SK-N-SH (cell line): Measurements from ENCODE around the gene WDR17. TPM values are rescaled to one million over a fixed set of nuclear protein-coding genes. Genes with fewer than 3 reads are reported as not detected.

Experiments
- CTCF ChIA-PET: fragments of 300-600, 350-600 bp; formaldehyde crosslinking; extraction: SDS; loops from one replicate; lab custom pipeline; 2021; lab: Yijun Ruan, JAX
- POLR2A ChIA-PET: fragments of 350-600 bp; sonication (Branson Sonifier 250); formaldehyde crosslinking; extraction: SDS; loops from one replicate; lab custom pipeline; 2020; ENCODE audit warnings: antibody characterized with exemption, inconsistent platforms; lab: Yijun Ruan, JAX
- DNase-seq: peaks from one replicate; pipeline ENCODE4 v3.0.0; 2012
- H2AFZ ChIP-seq: fragments of 200-600 bp; sonication (generic); 2 replicates; pipeline ENCODE4 v1.8.1; 2016; ENCODE audit warnings: antibody characterized with exemption, mild to moderate bottlenecking, low read depth
- H3F3A ChIP-seq: fragments of 200-600 bp; sonication (generic); replicated peaks from 2 replicates; pipeline ENCODE3; 2016; ENCODE audit warnings: antibody characterized with exemption, mild to moderate bottlenecking; ENCODE audit not compliant: insufficient read depth
- H3K27ac ChIP-seq, 2 experiments: fragments of 200-500 bp in 1 of 2; fragments of 200-600 bp in 1 of 2; sonication (Bioruptor generic) in 1 of 2; sonication (generic), shearing (Covaris generic) in 1 of 2; 2 replicates each; pipeline versions ENCODE4 v1.5.1 to v1.6.1; 2014 to 2016; ENCODE audit warnings: low read depth in 2 of 2, inconsistent platforms in 1 of 2, low read length in 1 of 2, mild to moderate bottlenecking in 1 of 2, mixed read lengths in 1 of 2
- H3K27me3 ChIP-seq: fragments of 200-600 bp; sonication (generic), shearing (Covaris generic); 2 replicates; pipeline ENCODE4 v1.6.1; 2016; ENCODE audit warnings: mixed run types; ENCODE audit not compliant: insufficient read depth
- H3K36me3 ChIP-seq, 2 experiments: fragments of 200-500 bp in 1 of 2; fragments of 200-600 bp in 1 of 2; sonication (Bioruptor generic) in 1 of 2; sonication (generic) in 1 of 2; replicated peaks in 1 of 2; 2 replicates each; pipeline versions ENCODE3 to v1.5.1; 2014 to 2016; ENCODE audit warnings: low read length in 1 of 2, mild to moderate bottlenecking in 1 of 2; ENCODE audit not compliant: insufficient read depth in 2 of 2, control insufficient read depth in 1 of 2
- H3K4me1 ChIP-seq, 2 experiments: fragments of 200-500 bp in 1 of 2; fragments of 200-600 bp in 1 of 2; sonication (Bioruptor generic) in 1 of 2; sonication (generic), shearing (Covaris generic) in 1 of 2; 2 replicates each; pipeline versions ENCODE4 v1.5.1 to v1.6.1; 2014 to 2016; ENCODE audit warnings: low read depth in 1 of 2, low read length in 1 of 2, mixed run types in 1 of 2; ENCODE audit not compliant: insufficient read depth in 2 of 2, control insufficient read depth in 1 of 2
- H3K4me2 ChIP-seq: fragments of 200-600 bp; sonication (generic), shearing (Covaris generic); 2 replicates; pipeline ENCODE4 v1.6.1; 2017; ENCODE audit warnings: mixed run types
- H3K4me3 ChIP-seq, 2 experiments: fragments of 200-500 bp in 1 of 2; fragments of 200-600 bp in 1 of 2; sonication (Bioruptor generic) in 1 of 2; sonication (generic), shearing (Covaris generic) in 1 of 2; 2 replicates each; pipeline versions ENCODE4 v1.5.1 to v1.8.1; 2014 to 2016; ENCODE audit warnings: low read depth in 2 of 2, inconsistent platforms in 1 of 2, low read length in 1 of 2, mild to moderate bottlenecking in 1 of 2, mixed read lengths in 1 of 2, moderate library complexity in 1 of 2
- H3K79me2 ChIP-seq: fragments of 200-600 bp; sonication (generic); 2 replicates; pipeline ENCODE4 v1.8.1; 2017; ENCODE audit warnings: mild to moderate bottlenecking; ENCODE audit not compliant: insufficient read depth
- H3K9ac ChIP-seq: fragments of 200-600 bp; sonication (generic); 2 replicates; pipeline ENCODE4 v1.6.1; 2017; ENCODE audit warnings: mixed run types
- H3K9me2 ChIP-seq: fragments of 200-600 bp; sonication (generic); 2 replicates; pipeline ENCODE4 v1.6.1; 2017; ENCODE audit warnings: mixed run types
- H3K9me3 ChIP-seq: fragments of 200-600 bp; sonication (generic); 2 replicates; pipeline ENCODE4 v1.6.1; 2017; ENCODE audit warnings: mixed run types, mild to moderate bottlenecking, moderate library complexity
- H4K20me1 ChIP-seq: fragments of 200-600 bp; sonication (generic); 2 replicates; pipeline ENCODE4 v1.6.1; 2017; ENCODE audit warnings: mild to moderate bottlenecking, mixed run types; ENCODE audit not compliant: insufficient read depth
- CHD2 ChIP-seq: fragments of 150-350 bp; IDR thresholded peaks from 2 replicates; pipeline ENCODE4 v1.6.1; 2018; ENCODE audit warnings: low read length; ENCODE audit not compliant: partially characterized antibody
- CTCF ChIP-seq: fragments of 200-600 bp; sonication (generic); IDR thresholded peaks from 2 replicates; pipeline ENCODE4 v1.6.1; 2017; ENCODE audit warnings: antibody characterized with exemption, mild to moderate bottlenecking, moderate library complexity
- ELF1 ChIP-seq: IDR thresholded peaks from 2 replicates; pipeline ENCODE4 v1.4.0; 2012
- EP300 ChIP-seq, 2 experiments: IDR thresholded peaks; 2 replicates each; pipeline versions ENCODE4 v1.4.0 to v1.6.1; 2012; ENCODE audit warnings: borderline replicate concordance in 1 of 2, low read depth in 1 of 2, low read length in 1 of 2
- FOSL2 ChIP-seq: IDR thresholded peaks from 2 replicates; pipeline ENCODE4 v1.4.0; 2012; ENCODE audit warnings: low read depth, mild to moderate bottlenecking, moderate library complexity, borderline replicate concordance
- FOXJ3 ChIP-seq: sonication (generic); formaldehyde crosslinking; IDR thresholded peaks from 2 replicates; pipeline ENCODE4 v1.5.1; 2020; ENCODE audit warnings: mild to moderate bottlenecking, missing genetic modification reagents
- FOXM1 ChIP-seq: IDR thresholded peaks from 2 replicates; pipeline ENCODE4 v1.4.0; 2012; ENCODE audit warnings: low read depth, mild to moderate bottlenecking
- GATA2 ChIP-seq: sonication (generic); formaldehyde crosslinking; IDR thresholded peaks from 2 replicates; pipeline ENCODE4 v1.5.0; 2020; ENCODE audit warnings: mild to moderate bottlenecking, missing genetic modification reagents
- JUND ChIP-seq: IDR thresholded peaks from 2 replicates; pipeline ENCODE4 v1.4.0; 2012
- MEF2A ChIP-seq: IDR thresholded peaks from 2 replicates; pipeline ENCODE4 v1.4.0; 2012; ENCODE audit warnings: low read depth, borderline replicate concordance
- POLR2AphosphoS5 ChIP-seq: IDR thresholded peaks from 2 replicates; pipeline ENCODE4 v1.6.1; 2012; ENCODE audit warnings: low read depth, low read length
- RAD21 ChIP-seq: IDR thresholded peaks from 2 replicates; pipeline ENCODE4 v1.6.1; 2012; ENCODE audit warnings: mild to moderate bottlenecking, low read length
- RCOR1 ChIP-seq: fragments of 150-350 bp; IDR thresholded peaks from 2 replicates; pipeline ENCODE4 v1.6.1; 2017; ENCODE audit warnings: antibody characterized with exemption, low read length
- REST ChIP-seq: IDR thresholded peaks from 2 replicates; pipeline ENCODE4 v1.6.1; 2012; ENCODE audit warnings: mild to moderate bottlenecking, low read depth, low read length, moderate library complexity
- RFX5 ChIP-seq: IDR thresholded peaks from 2 replicates; pipeline ENCODE4 v1.6.1; 2012; ENCODE audit warnings: mild to moderate bottlenecking, improper control_type of control experiment, low read length
- RXRA ChIP-seq: IDR thresholded peaks from 2 replicates; pipeline ENCODE4 v1.4.0; 2012; ENCODE audit warnings: low read depth, mild to moderate bottlenecking, borderline replicate concordance
- SMC3 ChIP-seq: IDR thresholded peaks from 2 replicates; pipeline ENCODE4 v1.6.1; 2012; ENCODE audit warnings: low read depth, low read length, improper control_type of control experiment
- USF2 ChIP-seq: fragments of 150-350 bp; IDR thresholded peaks from 2 replicates; pipeline ENCODE4 v1.6.1; 2017; ENCODE audit warnings: antibody characterized with exemption, low read length, low read depth, borderline replicate concordance
- WGBS: methylation state at CpG from one replicate; pipeline ENCODE4 v1.1.6; 2017; ENCODE audit warnings: low lambda C conversion rate; 5-methylcytosine and 5-hydroxymethylcytosine counted together
- polyA plus RNA-seq, 3 experiments: library from polyadenylated mRNA; depleted of rRNA; stranded (reverse); fragments of >200 nt; gene quantifications; 2 replicates each; pipeline ENCODE4 v1.2.3, GENCODE V29; 2012
- TF ChIP-seq, protein P1 (sequence below): IDR thresholded peaks from 2 replicates; pipeline ENCODE4 v1.4.0; 2012; ENCODE audit warnings: low read depth, borderline replicate concordance

WDR17 gene
- polyA plus RNA-seq, 1 of the 3 experiments (the other 2 are of a cell fraction), result 0.72 TPM

- no peaks in the 10 kb centered on the region for H4K20me1 ChIP-seq
- no peak overlapping the region for H2AFZ ChIP-seq
- ChIA-PET CTCF (interaction anchor here (0.8 to 1.7 kb wide), 21 partner anchors 8 to 177 kb away, joined by 3 to 8 read pairs (median 3); no protein-coding TSS in a partner anchor), POLR2A (no interaction called here)
- H3K4me2 ChIP-seq, result no peak overlapping the region
- no peak overlapping the region for H3K27ac ChIP-seq
- H3F3A ChIP-seq, result no peaks in the 10 kb centered on the region
- H3K4me3 ChIP-seq, result no peak overlapping the region; a peak in 1 of 4 replicates
- TF ChIP-seq FOXM1 (no peak), JUND (no peak), USF2 (no peak), RAD21 (peak; percentile 39), GATA2 (CRISPR knock-in tag) (no peak), RCOR1 (no peak), RFX5 (no peak), EP300 (IDR thresholded peaks at IDR 0.05; ENCODE audit: borderline replicate concordance in 1 of 2, low read depth in 1 of 2, low read length in 1 of 2) (no peak), SMC3 (peak; percentile 19; the same call in 1 of the 2 replicates), FOXJ3 (CRISPR knock-in tag) (no peak), FOSL2 (no peak), POLR2AphosphoS5 (no peak), RXRA (no peak), CTCF (peak; percentile 67), CHD2 (no peak)
- H3K4me1 ChIP-seq, result no peaks in the 10 kb centered on the region
- no peaks in the 10 kb centered on the region for H3K79me2 ChIP-seq
- H3K9me2 ChIP-seq, result no peaks in the 10 kb centered on the region
- H3K9ac ChIP-seq, result no peak overlapping the region
- WGBS, result 89% methylated on average over 4 of the region's 4 CpGs
- H3K27me3 ChIP-seq, result no peaks in the 10 kb centered on the region
- no peaks in the 10 kb centered on the region for H3K36me3 ChIP-seq
- no peaks in the 10 kb centered on the region for H3K9me3 ChIP-seq
- DNase-seq, result peak; percentile 22
Measured at GRCh38 chr4:176123710-176124407, 58.2 kb downstream of the WDR17 start.

DNA sequence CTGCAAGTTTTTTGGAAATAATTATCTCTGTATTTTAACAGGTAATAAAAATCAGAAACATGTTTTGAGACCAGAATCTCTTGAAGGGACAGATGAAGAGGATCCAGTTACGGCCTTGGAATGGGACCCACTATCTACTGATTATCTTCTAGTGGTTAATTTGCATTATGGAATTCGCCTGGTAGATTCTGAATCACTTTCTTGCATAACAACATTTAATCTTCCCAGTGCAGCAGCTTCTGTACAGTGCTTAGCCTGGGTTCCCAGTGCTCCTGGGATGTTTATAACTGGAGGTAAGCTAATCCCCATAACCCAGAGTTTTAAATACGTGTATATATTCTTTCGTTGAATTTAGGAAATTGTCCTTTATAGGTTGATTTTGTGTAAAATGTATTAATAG lies 59.4 kb downstream of the WDR17 start:
- POLR2A ChIA-PET, result no interaction called here
- WGBS, result 80% methylated on average over 4 of the region's 4 CpGs
- TF ChIP-seq FOXJ3 (CRISPR knock-in tag) (no peak), RAD21 (no peak), MEF2A (no peak), ELF1 (no peak), REST (no peak), RFX5 (no peak)
- TF ChIP-seq, protein P1, sequence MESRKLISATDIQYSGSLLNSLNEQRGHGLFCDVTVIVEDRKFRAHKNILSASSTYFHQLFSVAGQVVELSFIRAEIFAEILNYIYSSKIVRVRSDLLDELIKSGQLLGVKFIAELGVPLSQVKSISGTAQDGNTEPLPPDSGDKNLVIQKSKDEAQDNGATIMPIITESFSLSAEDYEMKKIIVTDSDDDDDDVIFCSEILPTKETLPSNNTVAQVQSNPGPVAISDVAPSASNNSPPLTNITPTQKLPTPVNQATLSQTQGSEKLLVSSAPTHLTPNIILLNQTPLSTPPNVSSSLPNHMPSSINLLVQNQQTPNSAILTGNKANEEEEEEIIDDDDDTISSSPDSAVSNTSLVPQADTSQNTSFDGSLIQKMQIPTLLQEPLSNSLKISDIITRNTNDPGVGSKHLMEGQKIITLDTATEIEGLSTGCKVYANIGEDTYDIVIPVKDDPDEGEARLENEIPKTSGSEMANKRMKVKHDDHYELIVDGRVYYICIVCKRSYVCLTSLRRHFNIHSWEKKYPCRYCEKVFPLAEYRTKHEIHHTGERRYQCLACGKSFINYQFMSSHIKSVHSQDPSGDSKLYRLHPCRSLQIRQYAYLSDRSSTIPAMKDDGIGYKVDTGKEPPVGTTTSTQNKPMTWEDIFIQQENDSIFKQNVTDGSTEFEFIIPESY, result no peak

More for the DNA sequence above, 59.4 kb downstream of the WDR17 start:
- no peaks in the 10 kb centered on the region for H4K20me1 ChIP-seq
- H2AFZ ChIP-seq, result no peak overlapping the region
- H3K9ac ChIP-seq, result no peak overlapping the region
- no peaks in the 10 kb centered on the region for H3K9me3 ChIP-seq
- H3K27me3 ChIP-seq, result no peaks in the 10 kb centered on the region
- DNase-seq, result no peak
- H3K4me1 ChIP-seq, result no peaks in the 10 kb centered on the region
- no peaks in the 10 kb centered on the region for H3K79me2 ChIP-seq
- H3K36me3 ChIP-seq, result no peaks in the 10 kb centered on the region
- H3K9me2 ChIP-seq, result no peaks in the 10 kb centered on the region
- no peak overlapping the region for H3K27ac ChIP-seq
- no peaks in the 10 kb centered on the region for H3F3A ChIP-seq
- no peak overlapping the region for H3K4me2 ChIP-seq
- H3K4me3 ChIP-seq, result no peak overlapping the region
- CTCF ChIA-PET, result interaction anchor here (0.6 to 1.3 kb wide), 3 partner anchors 56 to 114 kb away, joined by 3 read pairs; no protein-coding TSS in a partner anchor
